ENCODE data around the gene EPN1. TPM values are rescaled to one million over a fixed set of nuclear protein-coding genes. Genes with fewer than 3 reads are reported as not detected.

Gene EPN1
- total and polyA plus RNA-seq, 9 of the 15 experiments (the other 6 are each of a cell fraction or from before 2014, with no cell fraction given) = 0.08 to 138 (median 12.7) TPM

GRCh38 chr19:55674841-55675660 lies at the start of gene EPN1 (continued):
- TF ChIP-seq NKRF (IDR thresholded peaks at IDR 0.05; ENCODE audit: borderline replicate concordance) = 0 out of 2 replicates have a peak, but pooled peaks have one; percentile 43
- TF ChIP-seq KLF16 (IDR thresholded peaks at IDR 0.05) = no peak
- no peak for TF ChIP-seq PURB (CRISPR knock-in tag; IDR thresholded peaks at IDR 0.05; ENCODE audit: low read depth)
- TF ChIP-seq CTBP1 (IDR thresholded peaks at IDR 0.05; ENCODE audit: borderline replicate concordance) = peak; percentile 76; the same call in 1 of the 2 replicates
- no peak for TF ChIP-seq NR0B1 (IDR thresholded peaks at IDR 0.05; ENCODE audit: partially characterized antibody)
- peak; percentile 67 for TF ChIP-seq POLR2B (IDR thresholded peaks at IDR 0.05; ENCODE audit: low read depth, partially characterized antibody)
- TF ChIP-seq ZNF830 (CRISPR knock-in tag; IDR thresholded peaks at IDR 0.05) = no peak
- no peak for TF ChIP-seq NFIX (CRISPR knock-in tag; IDR thresholded peaks at IDR 0.05; ENCODE audit: low read depth)
- no peak for TF ChIP-seq TAL1 (IDR thresholded peaks at IDR 0.05)
- no peak for TF ChIP-seq THRAP3 (IDR thresholded peaks at IDR 0.05; ENCODE audit: borderline replicate concordance)
- peak in 1 of 2 experiments; percentile 92; a peak in 2 of 4 replicates for TF ChIP-seq NONO (IDR thresholded peaks at IDR 0.05; ENCODE audit: low read depth in 2 of 2, low read length in 1 of 2)
- no peak for TF ChIP-seq PATZ1 (CRISPR knock-in tag; IDR thresholded peaks at IDR 0.05; ENCODE audit: borderline replicate concordance)
- TF ChIP-seq ZFPM2 (CRISPR knock-in tag; IDR thresholded peaks at IDR 0.05) = no peak
- TF ChIP-seq GATAD2A (IDR thresholded peaks at IDR 0.05) = no peak
- no peak for TF ChIP-seq CEBPZ (IDR thresholded peaks at IDR 0.05; ENCODE audit: borderline replicate concordance, low read depth, low read length)
- TF ChIP-seq ZNF551 (CRISPR knock-in tag; IDR thresholded peaks at IDR 0.05) = no peak
- peak; percentile 70 for TF ChIP-seq FOXJ2 (tag; IDR thresholded peaks at IDR 0.05)
- TF ChIP-seq MAX (CRISPR knock-in tag; IDR thresholded peaks at IDR 0.05) = peak; percentile 10; the same call in 1 of the 2 replicates
